Stimulated activated CD4-positive, alpha-beta T cell treated with anti-CD3 and anti-CD28 coated beads, Interleukin-2, amount 100 ng/mL, for 48 hours (primary cell): Measurements from ENCODE around the gene TANGO6.
A peak's percentile ranks its signal among the peaks of the same experiment; 100 is the strongest.

Experiments used
- DNase-seq, 2 donors: peaks; one replicate each; pipeline ENCODE4 v3.0.0-alpha.2; 2020

TANGO6 gene

GRCh38 chr16:69064124-69064763 lies 220.9 kb downstream of the TANGO6 start:
- no peak for DNase-seq

- no peak for DNase-seq
Measured at GRCh38 chr16:69064764-69065313, 221.5 kb downstream of the TANGO6 start.

GRCh38 chr16:69069504-69069903 lies 226.2 kb downstream of the TANGO6 start:
- DNase-seq: no peak

GRCh38 chr16:69071036-69071435 lies 227.7 kb downstream of the TANGO6 start:
- DNase-seq: no peak

GRCh38 chr16:69072640-69072974 lies 229.3 kb downstream of the TANGO6 start:
- no peak for DNase-seq

- no peak for DNase-seq
Measured at GRCh38 chr16:69073181-69073702, 229.9 kb downstream of the TANGO6 start.

GRCh38 chr16:69077251-69077650 lies 233.9 kb downstream of the TANGO6 start:
- no peak for DNase-seq

GRCh38 chr16:69078073-69078472 lies 234.7 kb downstream of the TANGO6 start:
- DNase-seq: no peak

- DNase-seq: no peak
Measured at GRCh38 chr16:69079697-69080096, 236.4 kb downstream of the TANGO6 start.

- DNase-seq: no peak
Measured at GRCh38 chr16:69083306-69083941, 240.1 kb downstream of the TANGO6 start.

- DNase-seq: no peak
Measured at GRCh38 chr16:69084289-69084688, 241.0 kb downstream of the TANGO6 start.

- DNase-seq: no peak
Measured at GRCh38 chr16:69085032-69085695, 241.8 kb downstream of the TANGO6 start.

GRCh38 chr16:69087161-69087581 lies 243.8 kb downstream of the TANGO6 start:
- DNase-seq: no peak

GRCh38 chr16:69088684-69089083 lies 245.4 kb downstream of the TANGO6 start:
- no peak for DNase-seq

- DNase-seq: no peak
Measured at GRCh38 chr16:69089091-69089910, 246.0 kb downstream of the TANGO6 start.

GRCh38 chr16:69093974-69094373 lies 250.6 kb downstream of the TANGO6 start:
- no peak for DNase-seq

GRCh38 chr16:69094501-69094900 lies 251.2 kb downstream of the TANGO6 start:
- DNase-seq: no peak

- no peak for DNase-seq
Measured at GRCh38 chr16:69095193-69095592, 251.9 kb downstream of the TANGO6 start.

- DNase-seq: no peak
Measured at GRCh38 chr16:69100071-69100691, 256.9 kb downstream of the TANGO6 start.

- peak; percentile 33 to 41 for DNase-seq
Measured at GRCh38 chr16:69105501-69106361, 262.4 kb downstream of the TANGO6 start, which contains the start of gene HAS3. Gene HAS3 (plus strand): TSS chr16:69105653. CDS start chr16:69109396, 3,743 bp downstream.
